ENCODE data around the gene USF3.
A peak's percentile ranks its signal among the peaks of the same experiment; 100 is the strongest.

USF3 gene

DNA sequence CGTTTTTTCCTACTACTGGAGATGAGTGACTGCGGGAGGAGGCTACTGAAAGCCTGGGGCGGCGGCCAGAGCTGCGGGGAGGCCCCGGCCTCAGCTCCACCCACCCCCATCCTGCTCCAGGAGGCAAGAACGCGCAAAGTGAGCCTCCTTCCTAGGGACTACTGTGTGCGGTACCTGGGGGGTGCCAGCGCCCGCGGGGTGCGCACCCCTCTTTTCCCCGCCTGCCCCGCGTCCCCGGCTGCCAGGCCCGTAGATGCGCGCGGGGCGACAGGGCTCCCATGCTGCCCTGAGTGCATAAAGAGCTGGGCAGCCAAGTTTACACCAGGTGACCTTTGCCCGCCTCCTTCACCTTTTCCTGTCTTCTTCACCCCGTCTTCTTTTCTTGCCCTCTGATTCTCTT is 2.5 kb upstream of the USF3 start:
- Histone ChIP-seq H3K9me3 (ENCODE audit: low read length) (no peaks in the 10 kb centered on the region), H2AFZ (ENCODE audit: low read length) (no peak overlapping the region), H3K4me2 (ENCODE audit: low read length) (peak overlapping the region; percentile 97), H3K4me1 (ENCODE audit: insufficient read depth, low read length, severe bottlenecking) (peaks cover 37% of the 10 kb centered on the region), H3K27ac (ENCODE audit: low read depth, low read length, poor library complexity, severe bottlenecking) (no peak overlapping the region), H3K9me2 (ENCODE audit: low read depth, low read length) (no peaks in the 10 kb centered on the region), H3K27me3 (ENCODE audit: insufficient read depth, low read length) (no peaks in the 10 kb centered on the region), H3F3A (ENCODE audit: insufficient read depth, low read length) (no peaks in the 10 kb centered on the region), H3K36me3 (ENCODE audit: insufficient read depth, low read length) (no peaks in the 10 kb centered on the region), H3K79me2 (ENCODE audit: insufficient read depth, low read length) (no peaks in the 10 kb centered on the region), H3K4me3 (ENCODE audit: low read depth, low read length, poor library complexity, severe bottlenecking) (peak overlapping the region; percentile 50), H3K9ac (ENCODE audit: low read length) (peak overlapping the region; percentile 39; the same call in 1 of the 2 replicates), H4K20me1 (ENCODE audit: insufficient read depth, low read length) (no peaks in the 10 kb centered on the region)
- TF ChIP-seq EZH2 (IDR thresholded peaks at IDR 0.05; ENCODE audit: borderline replicate concordance, low read length) = no peak
- TF ChIP-seq, protein P1, sequence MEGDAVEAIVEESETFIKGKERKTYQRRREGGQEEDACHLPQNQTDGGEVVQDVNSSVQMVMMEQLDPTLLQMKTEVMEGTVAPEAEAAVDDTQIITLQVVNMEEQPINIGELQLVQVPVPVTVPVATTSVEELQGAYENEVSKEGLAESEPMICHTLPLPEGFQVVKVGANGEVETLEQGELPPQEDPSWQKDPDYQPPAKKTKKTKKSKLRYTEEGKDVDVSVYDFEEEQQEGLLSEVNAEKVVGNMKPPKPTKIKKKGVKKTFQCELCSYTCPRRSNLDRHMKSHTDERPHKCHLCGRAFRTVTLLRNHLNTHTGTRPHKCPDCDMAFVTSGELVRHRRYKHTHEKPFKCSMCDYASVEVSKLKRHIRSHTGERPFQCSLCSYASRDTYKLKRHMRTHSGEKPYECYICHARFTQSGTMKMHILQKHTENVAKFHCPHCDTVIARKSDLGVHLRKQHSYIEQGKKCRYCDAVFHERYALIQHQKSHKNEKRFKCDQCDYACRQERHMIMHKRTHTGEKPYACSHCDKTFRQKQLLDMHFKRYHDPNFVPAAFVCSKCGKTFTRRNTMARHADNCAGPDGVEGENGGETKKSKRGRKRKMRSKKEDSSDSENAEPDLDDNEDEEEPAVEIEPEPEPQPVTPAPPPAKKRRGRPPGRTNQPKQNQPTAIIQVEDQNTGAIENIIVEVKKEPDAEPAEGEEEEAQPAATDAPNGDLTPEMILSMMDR (IDR thresholded peaks at IDR 0.05; ENCODE audit: low read length) = no peak

DNA sequence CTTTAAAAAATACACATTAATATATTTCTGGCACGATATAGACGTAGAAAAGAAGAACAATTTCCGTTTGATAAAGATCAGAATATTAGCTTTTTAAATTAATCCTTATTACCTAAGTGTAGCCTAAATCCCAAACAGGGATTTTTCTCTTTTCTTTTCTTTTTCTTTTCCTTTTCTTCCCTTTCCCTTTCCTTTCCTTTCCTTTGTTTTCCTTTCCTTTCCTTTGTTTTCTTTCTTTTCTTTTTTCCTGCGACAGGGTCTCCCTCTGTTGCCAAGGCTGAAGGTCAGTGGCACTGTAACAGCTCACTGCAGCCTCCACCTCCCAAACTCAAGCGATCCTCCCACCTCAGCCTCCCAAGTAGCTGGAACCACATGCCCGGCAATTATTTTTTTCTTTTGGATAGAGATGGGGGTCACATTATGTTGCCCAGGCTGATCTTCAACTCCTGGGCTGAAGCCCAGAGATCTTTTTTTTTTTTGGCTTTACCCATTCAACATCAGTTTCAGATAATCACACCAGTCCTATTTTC is 1.8 kb upstream of the USF3 start:
- H3K4me1 ChIP-seq (ENCODE audit: insufficient read depth, low read length, severe bottlenecking) = peaks cover 40% of the 10 kb centered on the region
- H3K9ac ChIP-seq (ENCODE audit: low read length) = no peak overlapping the region; the same call in 1 of the 2 replicates
- peak overlapping the region; percentile 97 for H3K4me2 ChIP-seq (ENCODE audit: low read length)
- no peak overlapping the region for H2AFZ ChIP-seq (ENCODE audit: low read length)
- H3K27me3 ChIP-seq (ENCODE audit: insufficient read depth, low read length) = no peaks in the 10 kb centered on the region
- no peaks in the 10 kb centered on the region for H3F3A ChIP-seq (ENCODE audit: insufficient read depth, low read length)
- no peaks in the 10 kb centered on the region for H3K9me3 ChIP-seq (ENCODE audit: low read length)
- H3K36me3 ChIP-seq (ENCODE audit: insufficient read depth, low read length) = no peaks in the 10 kb centered on the region
- no peaks in the 10 kb centered on the region for H3K79me2 ChIP-seq (ENCODE audit: insufficient read depth, low read length)
- TF ChIP-seq, protein P1 (IDR thresholded peaks at IDR 0.05; ENCODE audit: low read length) = no peak
- TF ChIP-seq EZH2 (IDR thresholded peaks at IDR 0.05; ENCODE audit: borderline replicate concordance, low read length) = no peak
- H4K20me1 ChIP-seq (ENCODE audit: insufficient read depth, low read length) = no peaks in the 10 kb centered on the region
- H3K4me3 ChIP-seq (ENCODE audit: low read depth, low read length, poor library complexity, severe bottlenecking) = peak overlapping the region; percentile 79
- no peak overlapping the region for H3K27ac ChIP-seq (ENCODE audit: low read depth, low read length, poor library complexity, severe bottlenecking)
- no peaks in the 10 kb centered on the region for H3K9me2 ChIP-seq (ENCODE audit: low read depth, low read length)

DNA sequence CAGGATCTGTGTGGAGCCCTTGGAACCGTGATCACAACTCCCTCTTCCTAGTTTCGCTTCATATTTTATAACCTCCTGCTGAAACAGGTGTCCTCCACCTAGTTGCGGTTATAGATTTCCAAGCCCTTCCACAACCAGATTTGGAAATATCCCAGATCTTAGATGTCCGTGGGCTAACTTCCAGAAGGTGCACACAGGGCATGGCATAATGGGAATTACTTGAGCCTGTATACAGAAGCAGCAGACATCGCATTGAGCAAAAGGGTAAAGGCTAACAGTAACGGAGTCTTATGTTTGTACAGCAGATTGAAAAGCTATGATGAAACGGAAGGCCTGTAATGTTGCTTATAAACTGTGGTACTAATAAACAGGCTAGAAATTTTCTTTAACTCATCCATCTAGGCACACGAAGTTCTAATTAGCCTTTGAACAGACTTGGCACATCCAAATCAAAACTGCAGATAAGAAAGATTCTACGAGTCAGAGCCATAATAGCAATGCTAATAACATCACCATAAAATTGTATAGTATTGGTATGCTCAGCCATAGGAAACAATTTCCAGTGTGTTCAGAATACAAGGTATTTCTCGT is 1.2 kb upstream of the USF3 start:
- Histone ChIP-seq H3K27ac (ENCODE audit: low read depth, low read length, poor library complexity, severe bottlenecking) (peak overlapping the region; percentile 60), H3K4me2 (ENCODE audit: low read length) (peak overlapping the region; percentile 97), H3F3A (ENCODE audit: insufficient read depth, low read length) (no peaks in the 10 kb centered on the region), H3K9ac (ENCODE audit: low read length) (peak overlapping the region; percentile 87), H4K20me1 (ENCODE audit: insufficient read depth, low read length) (no peaks in the 10 kb centered on the region), H3K27me3 (ENCODE audit: insufficient read depth, low read length) (no peaks in the 10 kb centered on the region), H3K36me3 (ENCODE audit: insufficient read depth, low read length) (no peaks in the 10 kb centered on the region), H3K4me3 (ENCODE audit: low read depth, low read length, poor library complexity, severe bottlenecking) (peak overlapping the region; percentile 79), H3K4me1 (ENCODE audit: insufficient read depth, low read length, severe bottlenecking) (peaks cover 40% of the 10 kb centered on the region), H3K9me3 (ENCODE audit: low read length) (no peaks in the 10 kb centered on the region), H2AFZ (ENCODE audit: low read length) (no peak overlapping the region), H3K9me2 (ENCODE audit: low read depth, low read length) (no peaks in the 10 kb centered on the region), H3K79me2 (ENCODE audit: insufficient read depth, low read length) (no peaks in the 10 kb centered on the region)
- TF ChIP-seq EZH2 (IDR thresholded peaks at IDR 0.05; ENCODE audit: borderline replicate concordance, low read length) = no peak
- TF ChIP-seq, protein P1 (IDR thresholded peaks at IDR 0.05; ENCODE audit: low read length) = no peak

Data from OCI-LY1 (cell line).